ENCODE data around the gene NFIX. TPM values are rescaled to one million over a fixed set of nuclear protein-coding genes. Genes with fewer than 3 reads are reported as not detected.
A peak's percentile ranks its signal among the peaks of the same experiment; 100 is the strongest.

The NFIX gene
- total RNA-seq, 1 experiment from 2014 or later = 78.0 TPM

GRCh38 chr19:13120031-13120430 lies 124.8 kb downstream of the NFIX start:
- Histone ChIP-seq H3K9me3 (no peaks in the 10 kb centered on the region), H3K36me3 (peaks cover 70% of the 10 kb centered on the region), H3K27me3 (no peaks in the 10 kb centered on the region), H3K4me3 (peak overlapping the region; percentile 97)
- no peak for DNase-seq

GRCh38 chr19:13120817-13121216 lies 125.5 kb downstream of the NFIX start:
- no peak overlapping the region for H3K4me3 ChIP-seq
- H3K36me3 ChIP-seq = peaks cover 71% of the 10 kb centered on the region
- no peaks in the 10 kb centered on the region for H3K27me3 ChIP-seq
- H3K9me3 ChIP-seq = no peaks in the 10 kb centered on the region
- no peak for DNase-seq

- H3K4me3 ChIP-seq = no peak overlapping the region
- no peaks in the 10 kb centered on the region for H3K9me3 ChIP-seq
- H3K36me3 ChIP-seq = peaks cover 74% of the 10 kb centered on the region
- no peak for DNase-seq
- no peaks in the 10 kb centered on the region for H3K27me3 ChIP-seq
Measured at GRCh38 chr19:13121551-13122274, 126.4 kb downstream of the NFIX start.

- Histone ChIP-seq H3K4me3 (no peak overlapping the region), H3K9me3 (no peaks in the 10 kb centered on the region), H3K27me3 (no peaks in the 10 kb centered on the region), H3K36me3 (peaks cover 77% of the 10 kb centered on the region)
- no peak for DNase-seq
Measured at GRCh38 chr19:13122275-13122878, 127.1 kb downstream of the NFIX start.

- no peaks in the 10 kb centered on the region for H3K9me3 ChIP-seq
- H3K36me3 ChIP-seq = peaks cover 86% of the 10 kb centered on the region
- DNase-seq = no peak
- no peaks in the 10 kb centered on the region for H3K27me3 ChIP-seq
- no peak overlapping the region for H3K4me3 ChIP-seq
Measured at GRCh38 chr19:13122980-13123957, 128.0 kb downstream of the NFIX start.

GRCh38 chr19:13127051-13127450 lies 131.8 kb downstream of the NFIX start:
- Histone ChIP-seq H3K27me3 (no peaks in the 10 kb centered on the region), H3K9me3 (no peaks in the 10 kb centered on the region), H3K4me3 (no peak overlapping the region), H3K36me3 (peaks cover 93% of the 10 kb centered on the region)
- DNase-seq = peak; percentile 64

- H3K4me3 ChIP-seq = no peak overlapping the region
- H3K27me3 ChIP-seq = no peaks in the 10 kb centered on the region
- no peak for DNase-seq
- no peaks in the 10 kb centered on the region for H3K9me3 ChIP-seq
- H3K36me3 ChIP-seq = peaks cover 90% of the 10 kb centered on the region
Measured at GRCh38 chr19:13127811-13128575, 132.7 kb downstream of the NFIX start.

GRCh38 chr19:13128583-13128982 lies 133.3 kb downstream of the NFIX start:
- Histone ChIP-seq H3K4me3 (no peak overlapping the region), H3K36me3 (peaks cover 87% of the 10 kb centered on the region), H3K9me3 (no peaks in the 10 kb centered on the region), H3K27me3 (no peaks in the 10 kb centered on the region)
- no peak for DNase-seq

- peaks cover 87% of the 10 kb centered on the region for H3K36me3 ChIP-seq
- DNase-seq = no peak
- H3K4me3 ChIP-seq = no peak overlapping the region
- no peaks in the 10 kb centered on the region for H3K9me3 ChIP-seq
- no peaks in the 10 kb centered on the region for H3K27me3 ChIP-seq
Measured at GRCh38 chr19:13129384-13129783, 134.1 kb downstream of the NFIX start.

- no peaks in the 10 kb centered on the region for H3K9me3 ChIP-seq
- DNase-seq = no peak
Measured at GRCh38 chr19:13130886-13131490, 135.7 kb downstream of the NFIX start.

GRCh38 chr19:13132471-13133180 lies 137.4 kb downstream of the NFIX start:
- Histone ChIP-seq H3K27me3 (no peaks in the 10 kb centered on the region), H3K4me3 (no peak overlapping the region), H3K9me3 (no peaks in the 10 kb centered on the region), H3K36me3 (peaks cover 92% of the 10 kb centered on the region)
- no peak for DNase-seq

More at GRCh38 chr19:13130886-13131490, 135.7 kb downstream of the NFIX start:
- Histone ChIP-seq H3K36me3 (peaks cover 89% of the 10 kb centered on the region), H3K4me3 (no peak overlapping the region), H3K27me3 (no peaks in the 10 kb centered on the region)

- Histone ChIP-seq H3K27me3 (no peaks in the 10 kb centered on the region), H3K4me3 (no peak overlapping the region), H3K9me3 (no peaks in the 10 kb centered on the region), H3K36me3 (peaks cover 92% of the 10 kb centered on the region)
- no peak for DNase-seq
Measured at GRCh38 chr19:13133241-13133870, 138.1 kb downstream of the NFIX start.

GRCh38 chr19:13134626-13135025 lies 139.4 kb downstream of the NFIX start:
- H3K36me3 ChIP-seq = peaks cover 89% of the 10 kb centered on the region
- no peak overlapping the region for H3K4me3 ChIP-seq
- H3K27me3 ChIP-seq = no peaks in the 10 kb centered on the region
- H3K9me3 ChIP-seq = no peaks in the 10 kb centered on the region
- no peak for DNase-seq

GRCh38 chr19:13135068-13136062 lies 140.1 kb downstream of the NFIX start:
- DNase-seq = no peak
- Histone ChIP-seq H3K36me3 (peaks cover 84% of the 10 kb centered on the region), H3K9me3 (no peaks in the 10 kb centered on the region), H3K4me3 (no peak overlapping the region), H3K27me3 (no peaks in the 10 kb centered on the region)

Data from MG63 (cell line).